SK-N-SH treated with all-trans-retinoic acid at 6 μM for 48 hours (cell line): ENCODE data around the gene MELK.

Experiments
- ATAC-seq: fragments of 200-7000 bp; cut with Tn5 transposase; 3 replicates; pipeline ENCODE4 v1.9.1; 2020; ENCODE audit warnings: mild to moderate bottlenecking, moderate library complexity
- ARNTL ChIP-seq: fragments of 450-650 bp; formaldehyde crosslinking; IDR thresholded peaks from 2 replicates; pipeline ENCODE4 v1.5.0; 2020; ENCODE audit warnings: low read depth, mild to moderate bottlenecking, moderate library complexity, borderline replicate concordance
- BACH2 ChIP-seq: fragments of 250-450 bp; sonication (Bioruptor Pico); IDR thresholded peaks from 2 replicates; pipeline ENCODE4 v1.9.0; 2021; ENCODE audit warnings: mild to moderate bottlenecking, borderline replicate concordance
- CREB5 ChIP-seq: fragments of 250-450 bp; sonication (Bioruptor Pico); IDR thresholded peaks from 2 replicates; pipeline ENCODE4 v1.5.1; 2020; ENCODE audit warnings: low read depth, mild to moderate bottlenecking, moderate library complexity
- CSDC2 ChIP-seq: fragments of 250-450 bp; sonication (Bioruptor Pico); IDR thresholded peaks from 2 replicates; pipeline ENCODE4 v1.5.0; 2020; ENCODE audit warnings: mild to moderate bottlenecking, moderate library complexity
- ESRRG ChIP-seq: fragments of 250-450 bp; sonication (Bioruptor Pico); IDR thresholded peaks from 2 replicates; pipeline ENCODE4 v1.6.1; 2021; ENCODE audit warnings: mild to moderate bottlenecking
- GLIS3 ChIP-seq: fragments of 250-450 bp; sonication (Bioruptor Pico); IDR thresholded peaks from 2 replicates; pipeline ENCODE4 v1.5.0; 2020; ENCODE audit warnings: mild to moderate bottlenecking, moderate library complexity
- ISL1 ChIP-seq: fragments of 250-450 bp; sonication (Bioruptor Pico); IDR thresholded peaks from 2 replicates; pipeline ENCODE4 v2.1.2; 2022; ENCODE audit warnings: mild to moderate bottlenecking, moderate library complexity
- OSR1 ChIP-seq: fragments of 250-450 bp; sonication (Bioruptor Pico); IDR thresholded peaks from 2 replicates; pipeline ENCODE4 v1.8.0; 2022; ENCODE audit warnings: moderate library complexity, mild to moderate bottlenecking, inconsistent platforms
- PATZ1 ChIP-seq: fragments of 250-450 bp; sonication (Bioruptor Pico); IDR thresholded peaks from 2 replicates; pipeline ENCODE4 v1.8.0; 2020; ENCODE audit warnings: mild to moderate bottlenecking, moderate library complexity, borderline replicate concordance
- PPARA ChIP-seq: fragments of 250-450 bp; sonication (Bioruptor Pico); IDR thresholded peaks from 2 replicates; pipeline ENCODE4 v1.5.0; 2020; ENCODE audit warnings: mild to moderate bottlenecking, borderline replicate concordance
- SNAI2 ChIP-seq: fragments of 250-450 bp; sonication (Bioruptor Pico); IDR thresholded peaks from 2 replicates; pipeline ENCODE4 v1.5.0; 2020; ENCODE audit warnings: mild to moderate bottlenecking, moderate library complexity
- TCF4 ChIP-seq: fragments of 250-450 bp; sonication (Bioruptor Pico); IDR thresholded peaks from 2 replicates; pipeline ENCODE4 v1.8.0; 2021; ENCODE audit warnings: mild to moderate bottlenecking, moderate library complexity, borderline replicate concordance
- TOX ChIP-seq: fragments of 250-450 bp; sonication (Bioruptor Pico); IDR thresholded peaks from 2 replicates; pipeline ENCODE4 v1.8.0; 2021; ENCODE audit warnings: mild to moderate bottlenecking, moderate library complexity, borderline replicate concordance
- ZFP3 ChIP-seq: fragments of 250-450 bp; sonication (Bioruptor Pico); IDR thresholded peaks from 2 replicates; pipeline ENCODE4 v1.5.0; 2020; ENCODE audit warnings: mild to moderate bottlenecking, moderate library complexity
- ZFP30 ChIP-seq: fragments of 450-650 bp; formaldehyde crosslinking; IDR thresholded peaks from 2 replicates; pipeline ENCODE4 v1.5.0; 2022; ENCODE audit warnings: mild to moderate bottlenecking, moderate library complexity
- ZNF565 ChIP-seq: fragments of 450-650 bp; formaldehyde crosslinking; conservative IDR thresholded peaks from 2 replicates; pipeline ENCODE4 v1.5.0; 2020; ENCODE audit warnings: low read depth, mild to moderate bottlenecking, moderate library complexity
- ZNF70 ChIP-seq: fragments of 450-650 bp; formaldehyde crosslinking; IDR thresholded peaks from 2 replicates; pipeline ENCODE4 v1.5.0; 2020; ENCODE audit warnings: mild to moderate bottlenecking, moderate library complexity
- ZNF8 ChIP-seq: fragments of 450-650 bp; formaldehyde crosslinking; IDR thresholded peaks from 2 replicates; pipeline ENCODE4 v1.5.0; 2020; ENCODE audit warnings: mild to moderate bottlenecking, moderate library complexity
- TF ChIP-seq, protein P1 (sequence below): fragments of 250-450 bp; sonication (Bioruptor Pico); IDR thresholded peaks from 2 replicates; pipeline ENCODE4 v1.5.0; 2020; ENCODE audit warnings: mild to moderate bottlenecking, moderate library complexity
- TF ChIP-seq, protein P2 (sequence below): fragments of 250-450 bp; sonication (Bioruptor Pico); IDR thresholded peaks from 2 replicates; pipeline ENCODE4 v1.8.0; 2021; ENCODE audit warnings: low read depth, mild to moderate bottlenecking, moderate library complexity, borderline replicate concordance
- TF ChIP-seq, protein P3 (sequence below): fragments of 250-450 bp; sonication (Bioruptor Pico); IDR thresholded peaks from 2 replicates; pipeline ENCODE4 v1.5.1; 2021; ENCODE audit warnings: mild to moderate bottlenecking, moderate library complexity

The MELK gene

GRCh38 chr9:36625006-36625615 lies 52.4 kb downstream of the MELK start:
- no peak for TF ChIP-seq TOX (CRISPR knock-in tag)
- TF ChIP-seq ESRRG (CRISPR knock-in tag), result no peak
- no peak for TF ChIP-seq PPARA (CRISPR knock-in tag)
- TF ChIP-seq, protein P1, sequence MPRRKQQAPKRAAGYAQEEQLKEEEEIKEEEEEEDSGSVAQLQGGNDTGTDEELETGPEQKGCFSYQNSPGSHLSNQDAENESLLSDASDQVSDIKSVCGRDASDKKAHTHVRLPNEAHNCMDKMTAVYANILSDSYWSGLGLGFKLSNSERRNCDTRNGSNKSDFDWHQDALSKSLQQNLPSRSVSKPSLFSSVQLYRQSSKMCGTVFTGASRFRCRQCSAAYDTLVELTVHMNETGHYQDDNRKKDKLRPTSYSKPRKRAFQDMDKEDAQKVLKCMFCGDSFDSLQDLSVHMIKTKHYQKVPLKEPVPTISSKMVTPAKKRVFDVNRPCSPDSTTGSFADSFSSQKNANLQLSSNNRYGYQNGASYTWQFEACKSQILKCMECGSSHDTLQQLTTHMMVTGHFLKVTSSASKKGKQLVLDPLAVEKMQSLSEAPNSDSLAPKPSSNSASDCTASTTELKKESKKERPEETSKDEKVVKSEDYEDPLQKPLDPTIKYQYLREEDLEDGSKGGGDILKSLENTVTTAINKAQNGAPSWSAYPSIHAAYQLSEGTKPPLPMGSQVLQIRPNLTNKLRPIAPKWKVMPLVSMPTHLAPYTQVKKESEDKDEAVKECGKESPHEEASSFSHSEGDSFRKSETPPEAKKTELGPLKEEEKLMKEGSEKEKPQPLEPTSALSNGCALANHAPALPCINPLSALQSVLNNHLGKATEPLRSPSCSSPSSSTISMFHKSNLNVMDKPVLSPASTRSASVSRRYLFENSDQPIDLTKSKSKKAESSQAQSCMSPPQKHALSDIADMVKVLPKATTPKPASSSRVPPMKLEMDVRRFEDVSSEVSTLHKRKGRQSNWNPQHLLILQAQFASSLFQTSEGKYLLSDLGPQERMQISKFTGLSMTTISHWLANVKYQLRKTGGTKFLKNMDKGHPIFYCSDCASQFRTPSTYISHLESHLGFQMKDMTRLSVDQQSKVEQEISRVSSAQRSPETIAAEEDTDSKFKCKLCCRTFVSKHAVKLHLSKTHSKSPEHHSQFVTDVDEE (CRISPR knock-in tag), result no peak
- no peak for TF ChIP-seq OSR1 (CRISPR knock-in tag)
- TF ChIP-seq SNAI2 (CRISPR knock-in tag), result no peak
- TF ChIP-seq, protein P2, sequence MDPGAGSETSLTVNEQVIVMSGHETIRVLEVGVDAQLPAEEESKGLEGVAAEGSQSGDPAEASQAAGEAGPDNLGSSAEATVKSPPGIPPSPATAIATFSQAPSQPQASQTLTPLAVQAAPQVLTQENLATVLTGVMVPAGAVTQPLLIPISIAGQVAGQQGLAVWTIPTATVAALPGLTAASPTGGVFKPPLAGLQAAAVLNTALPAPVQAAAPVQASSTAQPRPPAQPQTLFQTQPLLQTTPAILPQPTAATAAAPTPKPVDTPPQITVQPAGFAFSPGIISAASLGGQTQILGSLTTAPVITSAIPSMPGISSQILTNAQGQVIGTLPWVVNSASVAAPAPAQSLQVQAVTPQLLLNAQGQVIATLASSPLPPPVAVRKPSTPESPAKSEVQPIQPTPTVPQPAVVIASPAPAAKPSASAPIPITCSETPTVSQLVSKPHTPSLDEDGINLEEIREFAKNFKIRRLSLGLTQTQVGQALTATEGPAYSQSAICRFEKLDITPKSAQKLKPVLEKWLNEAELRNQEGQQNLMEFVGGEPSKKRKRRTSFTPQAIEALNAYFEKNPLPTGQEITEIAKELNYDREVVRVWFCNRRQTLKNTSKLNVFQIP (CRISPR knock-in tag), result no peak
- TF ChIP-seq BACH2 (CRISPR knock-in tag), result no peak
- TF ChIP-seq TCF4, result no peak
- no peak for TF ChIP-seq ARNTL (CRISPR knock-in tag)
- no peak for TF ChIP-seq ZNF8 (CRISPR knock-in tag)
- TF ChIP-seq, protein P3, sequence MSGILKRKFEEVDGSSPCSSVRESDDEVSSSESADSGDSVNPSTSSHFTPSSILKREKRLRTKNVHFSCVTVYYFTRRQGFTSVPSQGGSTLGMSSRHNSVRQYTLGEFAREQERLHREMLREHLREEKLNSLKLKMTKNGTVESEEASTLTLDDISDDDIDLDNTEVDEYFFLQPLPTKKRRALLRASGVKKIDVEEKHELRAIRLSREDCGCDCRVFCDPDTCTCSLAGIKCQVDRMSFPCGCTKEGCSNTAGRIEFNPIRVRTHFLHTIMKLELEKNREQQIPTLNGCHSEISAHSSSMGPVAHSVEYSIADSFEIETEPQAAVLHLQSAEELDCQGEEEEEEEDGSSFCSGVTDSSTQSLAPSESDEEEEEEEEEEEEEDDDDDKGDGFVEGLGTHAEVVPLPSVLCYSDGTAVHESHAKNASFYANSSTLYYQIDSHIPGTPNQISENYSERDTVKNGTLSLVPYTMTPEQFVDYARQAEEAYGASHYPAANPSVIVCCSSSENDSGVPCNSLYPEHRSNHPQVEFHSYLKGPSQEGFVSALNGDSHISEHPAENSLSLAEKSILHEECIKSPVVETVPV (CRISPR knock-in tag), result no peak
- TF ChIP-seq GLIS3 (CRISPR knock-in tag), result no peak
- no peak for TF ChIP-seq CREB5 (CRISPR knock-in tag)
- no peak for TF ChIP-seq ZFP30 (CRISPR knock-in tag)
- TF ChIP-seq ZFP3 (CRISPR knock-in tag), result no peak
- no peak for TF ChIP-seq ISL1 (CRISPR knock-in tag)
- TF ChIP-seq ZNF565, result no peak
- TF ChIP-seq ZNF70, result no peak
- ATAC-seq, result peak; percentile 94

- TF ChIP-seq TOX (CRISPR knock-in tag) (no peak), PATZ1 (CRISPR knock-in tag) (no peak), ESRRG (CRISPR knock-in tag) (no peak), PPARA (CRISPR knock-in tag) (no peak), CSDC2 (CRISPR knock-in tag) (no peak), ZNF70 (no peak), ZFP30 (CRISPR knock-in tag) (no peak), TCF4 (no peak), OSR1 (CRISPR knock-in tag) (no peak), ZNF8 (CRISPR knock-in tag) (no peak)
- TF ChIP-seq, protein P1 (CRISPR knock-in tag), result no peak
- TF ChIP-seq, protein P3 (CRISPR knock-in tag), result no peak
- peak; percentile 81 for ATAC-seq
Measured at GRCh38 chr9:36632892-36633291, 60.2 kb downstream of the MELK start.
